Panc1 (cell line): ENCODE data around the gene GNAZ.

ENCODE experiments used
- CTCF ChIP-seq: fragments of 450-650 bp; IDR thresholded peaks from 2 replicates; pipeline ENCODE4 v1.5.1; 2017; ENCODE audit warnings: mild to moderate bottlenecking
- POLR2AphosphoS5 ChIP-seq: IDR thresholded peaks from 2 replicates; pipeline ENCODE4 v1.6.1; 2012; ENCODE audit warnings: mild to moderate bottlenecking, low read depth, low read length, moderate library complexity
- REST ChIP-seq, 2 experiments: IDR thresholded peaks; 2 replicates each; pipeline ENCODE4 v1.6.1; 2011 to 2012; ENCODE audit warnings: low read depth in 2 of 2, control low read depth in 1 of 2, low read length in 1 of 2, mild to moderate bottlenecking in 1 of 2, moderate library complexity in 1 of 2; ENCODE audit not compliant: insufficient read depth in 1 of 2
- SIN3A ChIP-seq: IDR thresholded peaks from 2 replicates; pipeline ENCODE4 v1.6.1; 2012; ENCODE audit warnings: low read depth, mild to moderate bottlenecking, low read length, moderate library complexity, borderline replicate concordance; ENCODE audit not compliant: insufficient read depth

- TF ChIP-seq CTCF (no peak), REST (IDR thresholded peaks at IDR 0.05; ENCODE audit: insufficient read depth in 1 of 2, low read depth in 2 of 2, low read length in 1 of 2) (no peak), POLR2AphosphoS5 (no peak), SIN3A (no peak)
Measured at GRCh38 chr22:23114721-23115020, 44.4 kb downstream of the GNAZ start.
